ENCODE results near the gene HYAL3.

DNA sequence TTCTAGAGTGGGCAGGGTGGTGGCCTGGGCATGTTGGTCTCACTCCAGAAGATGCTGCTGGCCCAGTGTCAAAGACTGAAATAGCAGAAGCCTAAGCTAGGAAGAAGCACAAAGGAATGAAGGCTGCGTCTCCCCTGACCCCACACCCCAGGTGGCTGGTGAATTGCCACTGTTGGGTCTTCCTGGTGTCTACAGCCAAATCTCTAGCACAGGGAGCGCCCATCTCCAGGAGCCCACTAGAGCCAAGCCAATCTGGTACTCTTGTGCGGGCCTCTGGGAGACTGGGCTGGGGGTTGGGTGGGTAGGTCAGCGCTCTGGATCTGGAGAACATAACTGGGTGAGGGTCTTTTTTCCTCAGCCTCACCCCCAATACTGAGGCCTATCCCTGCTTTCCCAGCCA lies 27.9 kb upstream of the HYAL3 start:
- TF ChIP-seq POLR2A (IDR thresholded peaks at IDR 0.05) (no peak), CTCF (IDR thresholded peaks at IDR 0.05) (no peak)

All from upper lobe of left lung (tissue), 4 donors.